ENCODE measurements around the gene ANKK1. TPM values are rescaled to one million over a fixed set of nuclear protein-coding genes. Genes with fewer than 3 reads are reported as not detected.

ANKK1 gene
- polyA plus RNA-seq, 4 donors: 0.17 to 0.78 (median 0.35) TPM

DNA sequence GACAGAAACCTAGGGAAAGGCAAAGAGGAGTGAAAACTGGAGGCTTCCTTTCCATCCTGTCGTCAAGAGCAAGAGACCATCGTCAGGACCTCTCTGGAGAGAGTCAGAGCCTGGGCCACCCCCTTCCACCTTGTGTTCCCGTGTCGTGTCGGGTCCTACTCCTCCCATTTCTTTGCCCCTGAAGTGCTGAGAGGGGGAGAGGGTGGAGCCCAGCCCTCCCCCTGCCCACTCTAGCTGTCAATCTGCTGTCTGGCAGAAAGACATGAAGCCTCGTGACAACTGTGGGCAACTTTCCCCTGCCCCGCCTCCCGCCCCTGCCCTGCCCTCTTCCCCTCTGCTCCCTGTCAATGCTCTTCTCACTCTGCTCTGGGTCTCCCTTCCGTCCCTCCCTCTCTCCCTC is 20.6 kb downstream of the ANKK1 start:
- no peak for DNase-seq (ENCODE audit: low read depth in 4 of 4, low spot score in 2 of 4)

GRCh38 chr11:113408887-113409286 is 21.3 kb downstream of the ANKK1 start:
- DNase-seq (ENCODE audit: low read depth in 4 of 4, low spot score in 2 of 4): no peak

GRCh38 chr11:113409526-113409925 is 21.9 kb downstream of the ANKK1 start:
- no peak for DNase-seq (ENCODE audit: low read depth in 4 of 4, low spot score in 2 of 4)

DNA sequence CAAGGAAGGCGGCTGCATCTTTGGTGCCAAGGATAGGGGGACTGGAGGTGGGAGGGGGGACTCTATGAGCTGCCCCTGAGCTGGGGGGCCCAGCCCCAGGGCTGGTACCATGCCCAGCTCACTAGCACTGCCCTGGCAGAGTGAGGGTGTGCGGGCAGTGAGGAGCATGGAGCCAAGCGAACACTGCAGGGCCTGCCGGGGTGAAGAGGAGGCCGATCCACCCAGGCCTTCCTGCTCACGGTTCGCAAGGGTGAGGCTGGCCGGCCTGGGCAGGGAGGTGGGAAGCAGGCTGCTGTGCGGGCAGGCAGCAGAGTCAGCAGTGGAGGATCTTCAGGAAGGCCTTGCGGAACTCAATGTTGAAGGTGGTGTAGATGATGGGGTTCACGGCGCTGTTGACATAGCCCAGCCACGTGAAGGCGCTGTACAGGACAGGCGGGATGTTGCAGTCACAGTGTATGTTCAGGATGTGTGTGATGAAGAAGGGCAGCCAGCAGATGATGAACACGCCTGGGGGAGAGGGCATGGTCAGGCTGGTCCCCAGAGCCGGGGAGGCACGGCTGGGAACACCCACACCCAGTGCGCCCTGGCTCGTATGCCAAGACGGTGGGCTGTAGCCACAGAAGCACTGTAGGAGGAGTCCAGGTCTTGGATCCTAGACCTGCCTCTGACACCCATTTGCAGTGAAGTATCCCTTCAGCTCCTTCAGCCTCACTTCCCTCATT is 23.0 kb downstream of the ANKK1 start:
- DNase-seq (ENCODE audit: low read depth in 4 of 4, low spot score in 2 of 4): no peak

- no peak for DNase-seq (ENCODE audit: low read depth in 4 of 4, low spot score in 2 of 4)
Measured at GRCh38 chr11:113411536-113411935, 24.0 kb downstream of the ANKK1 start.

- DNase-seq (ENCODE audit: low read depth in 4 of 4, low spot score in 2 of 4): no peak
Measured at GRCh38 chr11:113412675-113413074, 25.1 kb downstream of the ANKK1 start.

DNA sequence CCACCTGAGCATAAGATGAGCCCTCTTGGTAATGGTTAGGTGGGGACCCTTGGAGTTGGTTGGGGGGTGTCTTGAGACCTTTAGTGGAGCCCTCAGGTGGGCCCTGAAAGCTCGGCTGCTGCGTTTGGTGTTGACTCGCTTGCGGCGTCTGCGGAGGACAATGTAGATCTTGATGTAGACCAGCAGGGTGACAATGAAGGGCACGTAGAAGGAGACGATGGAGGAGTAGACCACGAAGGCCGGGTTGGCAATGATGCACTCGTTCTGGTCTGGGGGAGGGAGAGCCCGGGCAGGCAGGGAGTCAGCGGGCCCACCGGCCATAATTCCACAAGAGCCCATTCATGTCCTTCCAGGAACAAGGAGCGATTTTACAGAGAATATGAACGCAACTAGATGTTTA is 27.8 kb downstream of the ANKK1 start:
- DNase-seq (ENCODE audit: low read depth in 4 of 4, low spot score in 2 of 4): no peak

DNA sequence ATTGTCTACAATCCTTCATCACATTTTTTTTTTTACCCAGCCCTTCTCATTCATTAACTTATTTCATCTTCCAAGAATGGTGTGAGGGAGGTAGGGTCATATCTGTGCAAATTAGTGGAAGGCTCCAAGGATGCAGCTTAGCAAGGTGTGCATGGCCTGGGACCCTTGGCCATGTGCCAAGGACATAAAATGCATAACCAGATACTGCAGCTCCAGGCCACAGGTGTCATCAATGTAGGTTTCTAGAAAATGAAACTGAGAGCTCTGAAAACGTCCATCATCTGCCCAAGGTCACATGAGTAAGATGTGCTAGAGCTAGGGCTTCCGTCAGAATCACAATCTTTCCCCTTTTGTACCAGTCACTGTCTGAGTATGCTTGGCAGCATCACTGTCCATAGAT is 29.8 kb downstream of the ANKK1 start:
- no peak for DNase-seq (ENCODE audit: low read depth in 4 of 4, low spot score in 2 of 4)

GRCh38 chr11:113419454-113420003 is 31.9 kb downstream of the ANKK1 start:
- no peak for DNase-seq (ENCODE audit: low read depth in 4 of 4, low spot score in 2 of 4)

- no peak for DNase-seq (ENCODE audit: low read depth in 4 of 4, low spot score in 2 of 4)
Measured at GRCh38 chr11:113420808-113421207, 33.2 kb downstream of the ANKK1 start.

- no peak for DNase-seq (ENCODE audit: low read depth in 4 of 4, low spot score in 2 of 4)
Measured at GRCh38 chr11:113426686-113427085, 39.1 kb downstream of the ANKK1 start.

DNA sequence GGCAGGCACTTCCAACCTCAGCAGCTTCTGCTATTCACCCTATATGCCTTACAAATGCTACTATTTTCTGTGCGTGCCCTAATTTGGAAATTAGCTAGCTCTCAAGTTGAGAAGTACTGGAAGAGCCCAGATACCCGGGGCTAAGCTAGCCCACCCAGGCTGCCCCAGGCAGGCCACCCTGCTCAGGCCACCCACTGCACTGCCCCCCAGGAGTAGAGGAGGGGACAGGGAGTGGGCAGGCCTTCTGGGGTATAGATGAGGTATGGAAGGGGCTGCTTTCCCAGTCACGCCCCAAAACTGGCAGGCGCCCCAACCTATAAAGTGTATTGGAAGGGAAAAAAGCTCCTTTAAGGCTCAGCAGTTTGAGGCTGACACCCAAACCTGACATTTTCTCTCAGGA is 44.2 kb downstream of the ANKK1 start:
- DNase-seq (ENCODE audit: low read depth in 4 of 4, low spot score in 2 of 4): no peak

GRCh38 chr11:113435190-113435968 is 47.8 kb downstream of the ANKK1 start:
- no peak for DNase-seq (ENCODE audit: low read depth in 4 of 4, low spot score in 2 of 4)

- no peak for DNase-seq (ENCODE audit: low read depth in 4 of 4, low spot score in 2 of 4)
Measured at GRCh38 chr11:113436672-113437252, 49.2 kb downstream of the ANKK1 start.

- no peak for DNase-seq (ENCODE audit: low read depth in 4 of 4, low spot score in 2 of 4)
Measured at GRCh38 chr11:113440816-113441215, 53.2 kb downstream of the ANKK1 start.

GRCh38 chr11:113444502-113445123 is 57.0 kb downstream of the ANKK1 start:
- DNase-seq (ENCODE audit: low read depth in 4 of 4, low spot score in 2 of 4): peak in 1 of 4 donors; percentile 2

GRCh38 chr11:113446112-113446511 is 58.5 kb downstream of the ANKK1 start:
- no peak for DNase-seq (ENCODE audit: low read depth in 4 of 4, low spot score in 2 of 4)

DNA sequence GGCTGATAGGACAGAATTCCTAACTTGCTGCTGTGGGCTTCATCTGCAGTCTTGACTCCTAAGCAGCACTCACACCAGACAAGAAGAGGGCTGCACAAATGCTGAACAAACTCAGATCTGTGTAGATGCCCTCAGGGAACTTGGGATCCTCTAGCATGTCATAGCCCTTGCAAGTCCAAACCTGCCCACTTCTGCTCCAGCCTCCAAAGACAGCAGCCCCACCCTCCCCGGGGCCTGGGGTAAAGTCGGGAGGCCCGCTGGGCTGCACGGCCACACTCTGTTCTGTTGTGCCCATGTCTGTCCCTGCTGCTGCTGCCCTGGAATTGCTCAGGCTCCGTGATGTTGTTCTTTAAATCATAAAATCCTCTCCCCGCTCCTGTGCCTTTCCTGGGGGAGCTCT is 59.4 kb downstream of the ANKK1 start:
- no peak for DNase-seq (ENCODE audit: low read depth in 4 of 4, low spot score in 2 of 4)

DNA sequence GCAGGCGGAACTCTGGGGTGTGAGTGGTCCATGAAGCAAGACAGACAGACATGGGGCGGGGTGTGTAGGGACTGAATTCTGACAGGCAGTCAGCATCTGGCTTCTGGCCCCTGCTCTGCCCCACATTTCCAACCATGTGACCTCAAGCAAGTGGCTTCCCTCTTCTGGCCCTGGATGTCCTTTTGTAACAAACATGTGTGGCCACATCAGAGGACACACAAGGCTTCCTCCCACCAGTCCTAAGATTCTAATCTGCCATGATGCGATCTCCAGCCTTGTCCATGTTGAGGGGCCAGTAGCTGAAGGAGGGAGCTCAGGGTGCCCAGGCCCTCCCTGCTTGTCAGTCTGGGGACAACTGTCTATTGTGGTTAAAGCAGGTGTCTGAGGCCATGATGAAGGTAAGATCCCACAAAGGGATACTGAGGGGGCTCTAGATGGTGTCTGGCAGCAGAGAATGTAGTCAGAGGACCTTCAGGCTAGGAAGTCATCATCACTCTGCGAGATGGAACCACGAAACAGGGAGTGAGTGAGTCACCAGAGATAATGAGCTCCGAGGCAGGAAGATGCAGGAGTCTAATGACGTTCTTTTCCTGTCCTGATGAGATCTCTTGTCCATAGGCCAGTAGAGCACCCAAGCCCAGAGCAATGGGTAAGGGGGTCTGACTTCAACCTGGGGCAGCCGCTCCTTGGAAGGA is 60.2 kb downstream of the ANKK1 start:
- no peak for DNase-seq (ENCODE audit: low read depth in 4 of 4, low spot score in 2 of 4)

- no peak for DNase-seq (ENCODE audit: low read depth in 4 of 4, low spot score in 2 of 4)
Measured at GRCh38 chr11:113448316-113448677, 60.7 kb downstream of the ANKK1 start.

DNA sequence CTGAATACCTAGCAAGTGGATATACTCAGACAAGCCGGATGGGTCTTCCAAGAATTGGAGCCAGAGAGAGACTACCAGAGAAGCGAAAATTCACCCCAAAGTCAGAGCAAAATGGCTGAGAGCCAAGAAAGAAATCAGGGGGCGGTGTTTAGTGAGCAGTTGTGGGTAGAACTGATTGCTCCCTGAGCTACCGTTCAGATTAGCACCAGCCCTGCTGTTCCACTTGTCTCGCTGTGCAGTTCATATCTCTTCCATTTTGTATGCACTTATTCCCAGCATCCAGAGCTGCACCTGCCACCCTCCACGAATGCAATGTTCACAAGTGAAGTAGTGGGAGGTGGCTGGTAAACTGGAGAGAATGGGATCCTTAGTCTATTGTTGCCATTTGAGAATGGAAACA is 62.2 kb downstream of the ANKK1 start:
- DNase-seq (ENCODE audit: low read depth in 4 of 4, low spot score in 2 of 4): no peak

Measured in left renal cortex interstitium (tissue), 4 donors.